Measurements from ENCODE around the gene TTC4. TPM values are rescaled to one million over a fixed set of nuclear protein-coding genes. Genes with fewer than 3 reads are reported as not detected.

Gene TTC4
- total RNA-seq, 1 donor from 2014 or later, result 27.9 TPM

GRCh38 chr1:54685335-54685905 is 30.2 kb upstream of the TTC4 start:
- DNase-seq (ENCODE audit: low read depth, low spot score), result no peak

GRCh38 chr1:54686155-54686554 is 29.5 kb upstream of the TTC4 start:
- DNase-seq (ENCODE audit: low read depth, low spot score), result no peak
- TF ChIP-seq CTCF (conservative IDR thresholded peaks at IDR 0.05), result no peak
- H3K4me3 Mint-ChIP-seq, result no peak overlapping the region
- no peak overlapping the region for H3K27ac Mint-ChIP-seq (ENCODE audit: unreplicated experiment)
- H3K27me3 Mint-ChIP-seq (ENCODE audit: low read depth), result no peaks in the 10 kb centered on the region
- no peaks in the 10 kb centered on the region for H3K9me3 Mint-ChIP-seq
- no peaks in the 10 kb centered on the region for H3K36me3 Mint-ChIP-seq (ENCODE audit: low read depth)
- peaks cover 7% of the 10 kb centered on the region for H3K4me1 Mint-ChIP-seq

More at GRCh38 chr1:54685335-54685905, 30.2 kb upstream of the TTC4 start:
- TF ChIP-seq CTCF (conservative IDR thresholded peaks at IDR 0.05), result no peak
- Mint-ChIP-seq H3K36me3 (ENCODE audit: low read depth) (no peaks in the 10 kb centered on the region), H3K27me3 (ENCODE audit: low read depth) (no peaks in the 10 kb centered on the region), H3K4me3 (no peak overlapping the region), H3K4me1 (peaks cover 11% of the 10 kb centered on the region), H3K27ac (ENCODE audit: unreplicated experiment) (no peak overlapping the region), H3K9me3 (no peaks in the 10 kb centered on the region)

GRCh38 chr1:54694771-54695170 is 20.9 kb upstream of the TTC4 start:
- TF ChIP-seq CTCF (conservative IDR thresholded peaks at IDR 0.05), result no peak
- no peak overlapping the region for H3K27ac Mint-ChIP-seq (ENCODE audit: unreplicated experiment)
- no peaks in the 10 kb centered on the region for H3K36me3 Mint-ChIP-seq (ENCODE audit: low read depth)
- H3K4me1 Mint-ChIP-seq, result no peaks in the 10 kb centered on the region
- no peak for DNase-seq (ENCODE audit: low read depth, low spot score)
- no peak overlapping the region for H3K4me3 Mint-ChIP-seq
- no peaks in the 10 kb centered on the region for H3K9me3 Mint-ChIP-seq
- peaks cover 16% of the 10 kb centered on the region for H3K27me3 Mint-ChIP-seq (ENCODE audit: low read depth)

- no peak overlapping the region for H3K4me3 Mint-ChIP-seq
- no peak overlapping the region for H3K27ac Mint-ChIP-seq (ENCODE audit: unreplicated experiment)
- peaks cover 16% of the 10 kb centered on the region for H3K27me3 Mint-ChIP-seq (ENCODE audit: low read depth)
- no peak for TF ChIP-seq CTCF (conservative IDR thresholded peaks at IDR 0.05)
- no peaks in the 10 kb centered on the region for H3K36me3 Mint-ChIP-seq (ENCODE audit: low read depth)
- no peaks in the 10 kb centered on the region for H3K4me1 Mint-ChIP-seq
- no peaks in the 10 kb centered on the region for H3K9me3 Mint-ChIP-seq
- no peak for DNase-seq (ENCODE audit: low read depth, low spot score)
Observed at GRCh38 chr1:54695221-54695620, 20.4 kb upstream of the TTC4 start.

- no peak for TF ChIP-seq CTCF (conservative IDR thresholded peaks at IDR 0.05)
- Mint-ChIP-seq H3K4me3 (no peak overlapping the region), H3K36me3 (ENCODE audit: low read depth) (no peaks in the 10 kb centered on the region), H3K4me1 (no peaks in the 10 kb centered on the region), H3K9me3 (no peaks in the 10 kb centered on the region), H3K27me3 (ENCODE audit: low read depth) (peaks cover 16% of the 10 kb centered on the region), H3K27ac (ENCODE audit: unreplicated experiment) (no peak overlapping the region)
- DNase-seq (ENCODE audit: low read depth, low spot score), result no peak
Observed at GRCh38 chr1:54695764-54696163, 19.9 kb upstream of the TTC4 start.

Measured in neural crest cell (in vitro differentiated cells).